HG03280 (cell line): ENCODE results near the gene SLC31A1.
"Not testable (repeated sequence)": the region's sequence is repeated elsewhere in the genome, so short reads cannot be mapped to it uniquely, and the experiment has no call there.

ENCODE experiments used
- ATAC-seq: cut with Tn5 transposase; IDR thresholded peaks from one replicate; pipeline ENCODE4 v1.9.1; 2021; ENCODE audit warnings: mild to moderate bottlenecking, moderate library complexity; ENCODE audit not compliant: unreplicated experiment

The SLC31A1 gene

GRCh38 chr9:113220467-113221002 lies 809 bp upstream of the SLC31A1 start:
- no peak for ATAC-seq

- no peak for ATAC-seq
Measured at GRCh38 chr9:113221800-113222481, 597 bp downstream of the SLC31A1 start.

GRCh38 chr9:113222482-113222841 lies 1.1 kb downstream of the SLC31A1 start:
- ATAC-seq: no peak

GRCh38 chr9:113223963-113224362 lies 2.6 kb downstream of the SLC31A1 start:
- ATAC-seq: no peak

GRCh38 chr9:113227436-113227835 lies 6.1 kb downstream of the SLC31A1 start:
- no peak for ATAC-seq

GRCh38 chr9:113228130-113228665 lies 6.9 kb downstream of the SLC31A1 start:
- ATAC-seq: no peak

- no peak for ATAC-seq
Measured at GRCh38 chr9:113231701-113232100, 10.4 kb downstream of the SLC31A1 start.

GRCh38 chr9:113235701-113236255 lies 14.4 kb downstream of the SLC31A1 start:
- ATAC-seq: not testable (repeated sequence)

GRCh38 chr9:113237026-113237425 lies 15.7 kb downstream of the SLC31A1 start:
- no peak for ATAC-seq

GRCh38 chr9:113238202-113238858 lies 17.0 kb downstream of the SLC31A1 start:
- no peak for ATAC-seq

- ATAC-seq: no peak
Measured at GRCh38 chr9:113238859-113239232, 17.5 kb downstream of the SLC31A1 start.

GRCh38 chr9:113241161-113241560 lies 19.8 kb downstream of the SLC31A1 start:
- no peak for ATAC-seq

GRCh38 chr9:113244556-113244955 lies 23.2 kb downstream of the SLC31A1 start:
- ATAC-seq: no peak

GRCh38 chr9:113245894-113246293 lies 24.6 kb downstream of the SLC31A1 start:
- no peak for ATAC-seq

- ATAC-seq: no peak
Measured at GRCh38 chr9:113246928-113247327, 25.6 kb downstream of the SLC31A1 start.

GRCh38 chr9:113247640-113248039 lies 26.3 kb downstream of the SLC31A1 start:
- ATAC-seq: no peak

- ATAC-seq: not testable (repeated sequence)
Measured at GRCh38 chr9:113249661-113250060, 28.3 kb downstream of the SLC31A1 start.

- no peak for ATAC-seq
Measured at GRCh38 chr9:113250807-113251206, 29.5 kb downstream of the SLC31A1 start.

- no peak for ATAC-seq
Measured at GRCh38 chr9:113254991-113255390, 33.6 kb downstream of the SLC31A1 start.

GRCh38 chr9:113255438-113255837 lies 34.1 kb downstream of the SLC31A1 start:
- no peak for ATAC-seq

GRCh38 chr9:113257863-113258262 lies 36.5 kb downstream of the SLC31A1 start:
- no peak for ATAC-seq

GRCh38 chr9:113258282-113258681 lies 36.9 kb downstream of the SLC31A1 start:
- ATAC-seq: no peak
